OCI-LY7 (cell line): ENCODE measurements around the gene EBP. TPM values are rescaled to one million over a fixed set of nuclear protein-coding genes. Genes with fewer than 3 reads are reported as not detected.
A peak's percentile ranks its signal among the peaks of the same experiment; 100 is the strongest.

Experiments used
- BruUV-seq: library from RNA; stranded (reverse); fragments of 400-500 nt; replicated peaks from 2 replicates; lab custom pipeline; 2021; lab: Mats Ljungman, UMichigan
- CTCF ChIA-PET: fragments of 300-600 bp; sonication (Branson Sonifier 250); formaldehyde crosslinking; loops from one replicate; lab custom pipeline; 2022; ENCODE audit warnings: antibody characterized with exemption; ENCODE audit not compliant: unreplicated experiment; lab: Charles Lee
- POLR2A ChIA-PET: fragments of 300-600 bp; sonication (Branson Sonifier 250); formaldehyde crosslinking; loops from one replicate; lab custom pipeline; 2022; ENCODE audit warnings: antibody characterized with exemption; lab: Charles Lee
- DNase-seq: peaks from one replicate; pipeline ENCODE4 v3.0.0-alpha.2; 2015; ENCODE audit warnings: low spot score
- H2AFZ ChIP-seq: fragments of 200-600 bp; sonication (generic), shearing (Covaris generic); 2 replicates; pipeline ENCODE4 v1.6.1; 2014; ENCODE audit warnings: mild to moderate bottlenecking, antibody characterized with exemption, low read length, moderate library complexity
- H3K27ac ChIP-seq: fragments of 200-600 bp; sonication (generic); 2 replicates; pipeline ENCODE4 v1.5.1; 2014; ENCODE audit warnings: mixed run types, low read depth, mild to moderate bottlenecking, moderate library complexity, low read length, inconsistent platforms; ENCODE audit not compliant: poor library complexity, severe bottlenecking
- H3K36me3 ChIP-seq: fragments of 200-600 bp; sonication (generic); 2 replicates; pipeline ENCODE4 v1.6.1; 2014; ENCODE audit warnings: mild to moderate bottlenecking, antibody characterized with exemption, low read length, moderate library complexity, mixed read lengths; ENCODE audit not compliant: insufficient read depth
- H3K4me1 ChIP-seq: fragments of 200-600 bp; sonication (generic); 2 replicates; pipeline ENCODE4 v1.5.1; 2014; ENCODE audit warnings: mild to moderate bottlenecking, low read length; ENCODE audit not compliant: insufficient read depth, poor library complexity, severe bottlenecking
- H3K4me2 ChIP-seq: fragments of 200-600 bp; sonication (generic); 2 replicates; pipeline ENCODE4 v1.6.1; 2014; ENCODE audit warnings: mild to moderate bottlenecking, low read length
- H3K4me3 ChIP-seq: fragments of 200-600 bp; sonication (generic); 2 replicates; pipeline ENCODE4 v1.5.1; 2014; ENCODE audit warnings: mild to moderate bottlenecking, low read depth, low read length; ENCODE audit not compliant: poor library complexity, severe bottlenecking
- H3K79me2 ChIP-seq: fragments of 200-600 bp; sonication (generic); 2 replicates; pipeline ENCODE4 v1.6.1; 2016; ENCODE audit warnings: low read depth, mild to moderate bottlenecking, low read length, moderate library complexity, mixed read lengths; ENCODE audit not compliant: insufficient read depth
- H3K9me2 ChIP-seq: fragments of 200-600 bp; sonication (generic); 2 replicates; pipeline ENCODE4 v1.6.1; 2016; ENCODE audit warnings: mild to moderate bottlenecking, low read length, mixed read lengths; ENCODE audit not compliant: insufficient read depth
- H3K9me3 ChIP-seq: fragments of 200-600 bp; sonication (generic); 2 replicates; pipeline ENCODE4 v1.6.1; 2014; ENCODE audit warnings: mild to moderate bottlenecking, mixed run types, low read length, mixed read lengths
- H4K20me1 ChIP-seq: fragments of 200-600 bp; sonication (generic); 2 replicates; pipeline ENCODE4 v1.6.1; 2014; ENCODE audit warnings: mild to moderate bottlenecking, antibody characterized with exemption, low read length, moderate library complexity, mixed read lengths; ENCODE audit not compliant: insufficient read depth
- CTCF ChIP-seq: fragments of 200-600 bp; sonication (generic); conservative IDR thresholded peaks from 2 replicates; pipeline ENCODE4 v1.5.1; 2014; ENCODE audit warnings: mild to moderate bottlenecking, antibody characterized with exemption, low read length, moderate library complexity, mixed read lengths
- EZH2phosphoT487 ChIP-seq: fragments of 200-600 bp; sonication (generic); IDR thresholded peaks from 2 replicates; pipeline ENCODE4 v1.6.1; 2018; ENCODE audit warnings: low read depth, borderline replicate concordance, mild to moderate bottlenecking, mixed run types, antibody characterized with exemption, low read length, moderate library complexity, mixed read lengths
- intact Hi-C: fragments of 100-400 bp; cut with micrococcal nuclease; formaldehyde crosslinking; loops from one replicate; pipeline ENCODE4 v1.10.0; 2022; ENCODE audit not compliant: unreplicated experiment
- total RNA-seq, 2 experiments: library from RNA; depleted of rRNA in 1 of 2; stranded (reverse); fragments of >200 nt in 1 of 2; shearing (Covaris generic) in 1 of 2; gene quantifications; 2 replicates each; pipeline ENCODE4 v1.2.3, GENCODE V29; 2014 to 2022

Gene EBP
- total RNA-seq, 2 experiments from 2014 or later = 94.4 to 126 TPM

GRCh38 chrX:48540028-48540375, 18.4 kb downstream of the EBP start:
- DNase-seq = no peak
- intact Hi-C loops = no loop called here
- H3K4me2 ChIP-seq = peak overlapping the region; percentile 97
- H3K36me3 ChIP-seq = peaks cover 29% of the 10 kb centered on the region
- peaks cover 12% of the 10 kb centered on the region for H3K79me2 ChIP-seq
- no peaks in the 10 kb centered on the region for H3K9me2 ChIP-seq
- H3K27ac ChIP-seq = peak overlapping the region; percentile 69
- no peak for TF ChIP-seq EZH2phosphoT487
- TF ChIP-seq CTCF = peak; percentile 17; the same call in 1 of the 2 replicates
- peak overlapping the region; percentile 80 for H3K4me3 ChIP-seq
- ChIA-PET CTCF (interaction anchor here (0.6 to 1.2 kb wide), 2 partner anchors 32 to 72 kb away, joined by 3 to 4 read pairs; no protein-coding TSS in a partner anchor), POLR2A (interaction anchor here (1.6 to 1.9 kb wide), 3 partner anchors 34 to 71 kb away, joined by 4 to 8 read pairs (median 6); partner anchors contain the start of gene RBM3)
- peak overlapping the region; percentile 55; the same call in 1 of the 2 replicates for H2AFZ ChIP-seq
- peaks cover 17% of the 10 kb centered on the region for H3K4me1 ChIP-seq
- no TSS peak for BruUV-seq
- no peaks in the 10 kb centered on the region for H3K9me3 ChIP-seq
- 0 out of 2 replicates have a peak, but pooled peaks cover 5% of the 10 kb centered on the region for H4K20me1 ChIP-seq

- DNase-seq = no peak
- Histone ChIP-seq H3K4me2 (peak overlapping the region; percentile 97), H3K4me3 (peak overlapping the region; percentile 80), H2AFZ (no peak overlapping the region), H3K79me2 (peaks cover 12% of the 10 kb centered on the region), H3K27ac (no peak overlapping the region), H3K9me3 (no peaks in the 10 kb centered on the region), H3K4me1 (peaks cover 17% of the 10 kb centered on the region), H4K20me1 (0 out of 2 replicates have a peak, but pooled peaks cover 5% of the 10 kb centered on the region), H3K9me2 (no peaks in the 10 kb centered on the region), H3K36me3 (peaks cover 30% of the 10 kb centered on the region)
- CTCF ChIA-PET = no interaction called here
- intact Hi-C loops = no loop called here
- no peak for TF ChIP-seq EZH2phosphoT487
- TF ChIP-seq CTCF = no peak
- no TSS peak for BruUV-seq
- POLR2A ChIA-PET = interaction anchor here (1.6 to 1.9 kb wide), 3 partner anchors 33 to 72 kb away, joined by 4 to 8 read pairs (median 6); partner anchors contain the start of gene RBM3
Observed at GRCh38 chrX:48540480-48540879, 18.9 kb downstream of the EBP start.

- Histone ChIP-seq H2AFZ (no peak overlapping the region), H3K9me2 (no peaks in the 10 kb centered on the region), H3K9me3 (no peaks in the 10 kb centered on the region), H3K4me2 (peak overlapping the region; percentile 97), H3K4me1 (peaks cover 17% of the 10 kb centered on the region), H3K4me3 (peak overlapping the region; percentile 80), H4K20me1 (0 out of 2 replicates have a peak, but pooled peaks cover 5% of the 10 kb centered on the region), H3K27ac (no peak overlapping the region), H3K79me2 (peaks cover 12% of the 10 kb centered on the region), H3K36me3 (peaks cover 30% of the 10 kb centered on the region)
- intact Hi-C loops = no loop called here
- no peak for DNase-seq
- no TSS peak for BruUV-seq
- CTCF ChIA-PET = no interaction called here
- TF ChIP-seq EZH2phosphoT487 = no peak
- TF ChIP-seq CTCF = no peak
- POLR2A ChIA-PET = interaction anchor here (1.9 kb wide), 1 partner anchor 73 kb away, joined by 6 read pairs; no protein-coding TSS in a partner anchor
Observed at GRCh38 chrX:48541140-48541814, 19.7 kb downstream of the EBP start.
